ENCODE data around the gene ORAI3.

- TF ChIP-seq MAX (IDR thresholded peaks at IDR 0.05) (no peak), CTCF (IDR thresholded peaks at IDR 0.05 in 2 of 3, conservative IDR thresholded peaks at IDR 0.05 in 1 of 3; ENCODE audit: borderline replicate concordance in 1 of 3, insufficient read depth in 1 of 3, low read depth in 2 of 3, low read length in 2 of 3) (no peak), ATF3 (IDR thresholded peaks at IDR 0.05) (no peak), ZFX (IDR thresholded peaks at IDR 0.05) (no peak), ELF1 (IDR thresholded peaks at IDR 0.05; ENCODE audit: borderline replicate concordance, low read depth) (no peak), YY1 (IDR thresholded peaks at IDR 0.05; ENCODE audit: extremely low read depth, insufficient replicate concordance, low read depth, low read length) (no peak), ZBTB33 (IDR thresholded peaks at IDR 0.05; ENCODE audit: extremely low read depth, insufficient replicate concordance, low read length) (no peak)
Measured at GRCh38 chr16:31003744-31004143, 54.9 kb downstream of the ORAI3 start.
